ENCODE results near the gene NBAS.
"Not testable (repeated sequence)": the region's sequence is repeated elsewhere in the genome, so short reads cannot be mapped to it uniquely, and the experiment has no call there.

Gene NBAS

DNA sequence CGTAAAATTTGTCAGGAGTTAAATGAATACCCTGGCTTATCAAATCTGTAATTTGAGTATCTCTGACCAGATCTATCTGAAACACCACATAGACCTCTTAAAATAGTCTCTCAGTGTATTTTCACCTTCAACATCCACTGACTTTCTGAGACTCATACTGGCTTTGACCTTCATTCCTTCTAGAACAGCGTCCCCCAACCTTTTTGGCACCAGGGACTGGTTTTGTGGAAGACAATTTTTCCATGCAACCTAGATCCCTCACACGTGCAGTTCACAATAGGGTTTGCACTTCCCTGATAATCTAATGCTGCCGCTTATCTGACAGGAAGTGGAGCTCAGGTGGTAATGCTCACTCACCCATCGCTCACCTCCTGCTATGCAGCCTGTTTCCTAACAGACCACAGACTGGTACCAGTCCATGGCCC, 3.2 kb downstream of the NBAS start:
- DNase-seq: peak; percentile 100

DNA sequence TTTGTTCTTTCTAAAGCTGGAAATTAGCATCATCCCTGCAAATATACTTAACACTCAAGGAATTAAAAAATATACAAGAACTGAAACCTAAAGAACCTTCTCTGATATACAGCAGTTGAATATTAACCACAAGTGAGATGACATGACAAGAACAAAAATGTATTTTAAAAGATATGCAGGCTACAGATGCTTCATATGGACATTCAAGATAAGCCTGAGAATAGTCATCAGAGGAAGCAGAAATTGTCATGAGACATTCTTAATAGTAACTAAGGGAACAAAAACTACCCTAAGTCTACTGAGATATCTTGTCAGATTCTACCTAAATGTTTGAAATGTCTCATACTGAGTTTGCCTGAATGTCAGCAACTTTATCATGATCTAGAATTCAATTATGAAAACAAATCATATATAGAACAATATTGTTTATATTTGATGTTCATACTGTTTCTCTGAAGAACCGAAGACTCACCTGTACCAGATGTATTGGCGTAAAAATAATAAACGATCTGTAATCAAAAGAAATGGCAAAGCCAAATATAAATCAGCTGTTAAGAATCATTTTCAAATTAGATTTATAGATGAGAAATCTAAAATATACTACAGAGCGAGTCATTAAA, 4.7 kb downstream of the NBAS start:
- DNase-seq: no peak

DNA sequence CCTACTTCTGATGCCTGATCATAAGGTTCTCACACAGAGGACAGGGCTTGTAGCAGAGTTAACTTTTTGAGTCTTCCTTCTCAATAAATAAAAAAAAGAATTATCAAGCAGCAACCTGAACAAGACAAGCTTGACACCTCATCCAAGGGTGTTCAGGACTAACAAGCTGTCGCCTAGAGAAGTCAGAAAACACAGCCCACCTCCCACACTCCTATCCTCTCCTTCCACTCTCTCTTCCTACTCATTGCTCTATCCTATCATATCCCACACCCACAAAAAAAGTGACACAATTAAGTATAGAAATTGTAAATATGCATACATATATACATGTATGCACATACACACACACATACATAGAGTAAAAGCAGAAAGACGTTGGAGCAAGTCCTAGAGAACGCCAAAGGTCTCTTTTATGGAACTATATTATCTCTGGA, 5.4 kb downstream of the NBAS start:
- DNase-seq: no peak

- DNase-seq: no peak
These were observed 6.5 kb downstream of the NBAS start for GRCh38 chr2:15554525-15555218.

DNA sequence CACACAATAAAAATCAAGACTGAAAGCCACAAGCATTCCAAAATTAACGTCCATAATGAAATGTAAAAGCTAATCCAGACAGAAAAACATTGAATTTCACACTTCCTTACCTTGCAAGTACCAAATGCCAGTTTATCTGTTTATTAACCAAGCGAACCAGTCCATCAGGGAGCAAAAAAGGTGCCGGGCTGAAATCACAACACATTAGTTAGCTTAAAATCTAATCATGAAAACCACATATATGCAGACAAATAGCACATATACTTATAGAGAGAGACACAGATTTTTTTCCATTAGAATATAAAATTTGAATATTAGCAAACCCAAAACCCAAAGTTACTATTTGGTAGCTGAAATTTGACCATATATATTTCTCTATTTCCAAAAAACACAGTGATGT, 7.2 kb downstream of the NBAS start:
- no peak for DNase-seq

DNA sequence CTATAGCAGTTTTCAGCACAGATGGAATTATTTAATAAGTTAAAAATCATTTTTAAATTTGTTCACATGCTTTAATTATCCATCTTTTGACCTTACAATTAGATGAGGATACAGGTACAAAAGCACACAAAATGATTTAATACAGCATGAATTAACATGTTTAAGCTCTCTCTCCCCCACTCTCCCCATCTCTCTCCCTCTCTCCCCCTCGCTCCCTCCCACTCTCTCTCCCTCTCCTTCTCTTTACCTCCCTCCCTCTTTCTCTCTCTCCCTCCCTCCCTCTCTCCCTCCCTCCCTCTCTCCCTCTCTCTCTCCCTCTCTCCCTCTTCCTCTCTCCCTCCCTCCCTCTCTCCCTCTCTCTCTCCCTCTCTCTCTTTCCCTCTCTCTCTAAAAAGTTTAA, 7.6 kb downstream of the NBAS start:
- DNase-seq: no peak

DNA sequence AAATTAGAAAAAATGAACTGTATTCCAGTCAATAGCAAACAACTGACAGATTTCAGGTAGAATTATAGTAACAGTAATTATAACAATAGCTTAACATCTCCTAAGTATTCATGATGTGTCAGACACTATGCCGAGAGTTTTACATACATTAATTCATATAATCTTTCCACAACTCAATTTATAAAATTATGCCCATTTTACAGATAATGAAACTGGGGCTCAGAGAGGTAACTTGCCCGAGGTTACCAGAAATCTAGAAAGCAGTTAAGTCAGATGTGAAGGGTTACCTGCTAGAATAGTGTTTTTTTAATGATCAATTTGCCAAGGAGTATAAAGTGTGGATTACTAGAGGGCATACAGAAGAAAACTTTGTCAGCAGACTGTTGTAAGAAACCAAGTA, 12.2 kb downstream of the NBAS start:
- DNase-seq: no peak

GRCh38 chr2:15547115-15547876, 13.8 kb downstream of the NBAS start:
- peak; percentile 100 for DNase-seq

GRCh38 chr2:15546297-15547098, 14.6 kb downstream of the NBAS start:
- DNase-seq: peak; percentile 99 to 100

DNA sequence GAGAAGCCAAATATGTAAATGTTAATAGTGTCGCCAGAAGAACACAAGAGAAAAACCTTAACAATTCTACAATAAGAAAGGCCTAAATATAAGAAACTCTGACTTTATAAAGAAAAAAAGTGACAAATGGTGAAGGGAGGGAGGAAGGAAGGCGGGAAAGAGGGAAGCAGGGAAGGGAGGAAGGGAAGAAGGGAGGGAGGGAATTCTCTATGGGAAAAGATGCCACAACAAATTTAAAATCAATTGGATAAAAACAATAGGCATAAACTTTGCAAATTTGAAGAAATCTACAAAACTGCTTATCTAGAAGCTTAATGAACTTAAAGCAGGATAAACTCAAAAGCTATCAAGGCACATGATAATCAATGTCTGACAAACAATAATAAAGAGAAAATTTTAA, 16.9 kb downstream of the NBAS start:
- DNase-seq: no peak

DNA sequence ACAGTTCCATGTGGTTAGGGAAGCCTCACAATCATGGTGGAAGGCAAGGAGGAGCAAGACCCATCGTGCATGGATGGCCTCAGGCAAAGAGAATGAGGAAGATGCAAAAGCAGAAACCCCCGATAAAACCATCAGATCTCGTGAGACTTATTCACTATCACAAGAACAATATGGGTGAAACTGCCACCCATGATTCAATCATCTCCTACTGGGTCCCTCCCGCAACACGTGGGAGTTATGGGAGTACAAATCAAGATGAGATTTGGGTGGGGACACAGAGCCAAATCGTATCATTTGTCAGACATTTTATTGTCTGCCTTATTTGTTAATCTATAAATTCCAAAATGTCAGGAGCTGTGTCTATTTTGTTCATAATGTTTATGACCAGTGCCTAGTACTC, 17.6 kb downstream of the NBAS start:
- DNase-seq: no peak

GRCh38 chr2:15543053-15543452, 18.1 kb downstream of the NBAS start:
- DNase-seq: no peak

GRCh38 chr2:15542269-15542668, 18.9 kb downstream of the NBAS start:
- not testable (repeated sequence) for DNase-seq

DNA sequence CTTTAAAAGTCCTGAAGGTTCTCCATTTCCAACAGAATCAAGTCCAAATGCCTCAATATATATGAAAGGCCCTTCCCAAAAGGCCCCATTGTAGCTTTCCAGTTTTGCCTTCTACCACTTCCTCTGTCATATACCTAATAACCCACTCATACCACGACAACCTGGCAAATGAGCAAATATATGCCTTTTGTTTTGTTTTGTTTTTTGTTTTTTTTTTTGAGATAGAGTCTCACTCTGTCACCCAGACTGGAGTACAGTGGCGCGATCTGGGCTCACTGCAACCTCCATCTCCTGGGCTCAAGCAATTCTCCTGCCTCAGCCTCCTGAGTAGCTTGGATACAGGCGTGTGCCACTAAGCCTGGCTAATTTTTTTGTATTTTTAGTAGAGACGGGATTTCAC, 20.6 kb downstream of the NBAS start:
- DNase-seq: not testable (repeated sequence)

GRCh38 chr2:15539999-15540398, 21.1 kb downstream of the NBAS start:
- DNase-seq: no peak

DNA sequence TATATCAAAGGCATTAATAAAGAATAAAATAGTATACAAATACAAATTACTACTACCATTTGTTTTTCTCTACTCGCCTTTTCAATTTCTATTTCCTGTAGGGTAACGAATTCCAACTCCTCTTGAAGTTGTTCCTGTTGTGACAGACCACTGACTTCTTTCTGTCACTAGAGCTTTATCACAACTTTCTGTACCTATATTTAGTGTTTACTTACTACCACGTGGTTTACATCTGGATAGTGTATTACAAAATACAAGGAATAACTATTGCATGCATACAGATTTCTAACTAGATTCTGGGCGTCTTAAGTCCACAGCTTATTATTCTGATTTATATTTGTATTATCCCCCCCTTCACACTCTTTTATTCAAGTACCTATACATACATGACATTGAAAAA, 22.3 kb downstream of the NBAS start:
- DNase-seq: no peak

- DNase-seq: no peak
These were observed 27.2 kb downstream of the NBAS start for GRCh38 chr2:15533860-15534480.

GRCh38 chr2:15532996-15533395, 28.1 kb downstream of the NBAS start:
- DNase-seq: no peak

DNA sequence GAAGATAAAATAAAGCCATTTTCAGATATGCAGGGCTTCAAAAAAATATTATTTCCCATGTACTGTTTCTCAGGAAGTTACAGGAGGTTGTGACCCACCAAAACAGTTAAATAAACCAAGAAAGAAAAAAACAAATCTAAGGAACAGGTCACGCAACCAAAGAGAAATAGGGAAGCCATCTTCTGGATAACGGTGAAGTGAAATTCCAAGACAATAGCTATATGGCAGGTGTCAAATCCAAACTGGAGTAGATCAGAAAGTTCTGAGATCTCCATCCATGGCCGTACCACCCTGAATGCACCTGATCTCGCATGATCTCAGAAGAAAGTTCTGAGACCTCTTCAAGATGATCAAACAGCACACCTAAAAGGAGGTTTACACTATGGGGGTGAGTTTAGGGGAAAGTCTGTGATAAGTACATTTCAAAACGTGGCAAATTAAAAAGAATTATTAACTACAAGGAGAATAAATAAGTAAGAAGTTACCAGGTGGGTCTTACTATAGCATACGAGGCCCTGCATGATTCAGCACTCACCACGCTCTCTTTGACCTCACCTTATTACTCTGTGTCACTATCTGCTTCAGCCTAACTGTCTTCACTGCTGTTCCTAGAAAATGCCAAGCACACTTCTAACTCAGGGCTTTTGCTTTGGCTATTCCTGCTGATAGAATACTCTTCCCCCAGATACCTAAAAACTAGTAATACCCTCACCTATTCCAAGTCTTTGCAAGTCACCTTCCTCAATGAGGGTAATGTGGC, 29.9 kb downstream of the NBAS start:
- no peak for DNase-seq

- peak; percentile 97 to 99 for DNase-seq
These were observed 33.9 kb downstream of the NBAS start for GRCh38 chr2:15527074-15527739.

DNA sequence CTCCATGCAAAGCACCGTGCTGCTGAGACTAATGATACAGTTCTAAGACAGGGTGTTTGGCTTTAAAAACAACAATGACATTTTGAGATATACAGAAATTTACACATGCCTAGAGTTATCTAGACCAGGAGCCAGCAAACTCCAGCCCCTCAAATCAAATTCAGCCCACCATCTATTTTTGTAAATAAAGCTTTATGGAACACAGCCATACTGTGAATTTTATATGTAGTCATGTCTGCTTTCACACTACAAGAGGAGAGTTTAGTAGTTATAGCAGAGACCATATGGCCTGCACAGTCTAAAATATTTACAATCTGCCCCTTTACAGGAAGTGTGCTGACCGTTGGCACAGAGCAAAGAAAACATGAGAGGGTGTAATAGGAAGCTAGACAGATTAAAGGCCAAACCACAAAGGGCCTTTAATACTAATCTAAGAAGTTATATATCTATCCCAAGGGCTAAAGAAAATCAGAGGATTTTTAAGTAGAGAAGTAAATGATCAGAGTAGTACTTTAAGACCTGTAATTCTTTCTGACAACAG, 39.4 kb downstream of the NBAS start:
- no peak for DNase-seq
